GM21737 (cell line): ENCODE results near the gene LRAT.

ENCODE experiments used
- ATAC-seq: cut with Tn5 transposase; IDR thresholded peaks from one replicate; pipeline ENCODE4 v1.9.1; 2021; ENCODE audit warnings: mild to moderate bottlenecking, moderate library complexity; ENCODE audit not compliant: unreplicated experiment

LRAT gene

GRCh38 chr4:154760895-154761294 is 17.1 kb downstream of the LRAT start:
- ATAC-seq, result no peak

GRCh38 chr4:154778264-154778663 is 34.5 kb downstream of the LRAT start:
- no peak for ATAC-seq

GRCh38 chr4:154779362-154779947 is 35.7 kb downstream of the LRAT start:
- ATAC-seq, result no peak

GRCh38 chr4:154781126-154781982 is 37.6 kb downstream of the LRAT start, which contains the start of gene RBM46:
RBM46 (plus strand) TSS chr4:154781272; CDS start chr4:154796753, 15,481 bp downstream.
- ATAC-seq, result no peak

GRCh38 chr4:154781983-154782293 is 38.1 kb downstream of the LRAT start:
- ATAC-seq, result no peak
